T-cell (primary cell): Measurements from ENCODE around the gene CCDC85B. TPM values are rescaled to one million over a fixed set of nuclear protein-coding genes. Genes with fewer than 3 reads are reported as not detected.

Experiments used
- ATAC-seq, 4 experiments: fragments of 200-7000 bp in 3 of 4; fragments of 150-1000 bp in 1 of 4; cut with Tn5 transposase; replicated peaks in 1 of 4; 1 replicate in 3 of 4; 2 replicates in 1 of 4; pipeline ENCODE4 v1.10.0; 2021; ENCODE audit warnings: moderate library complexity in 3 of 4, mild to moderate bottlenecking in 2 of 4, moderate number of reproducible peaks in 1 of 4
- CTCF ChIA-PET, 2 donors: fragments of 300-600 bp; sonication (Branson Sonifier 250); formaldehyde crosslinking; loops; one replicate each; lab custom pipeline; 2022; ENCODE audit warnings: antibody characterized with exemption in 2 of 2; lab: Charles Lee
- POLR2A ChIA-PET, 2 donors: fragments of 300-600 bp; sonication (Branson Sonifier 250); formaldehyde crosslinking; loops; one replicate each; lab custom pipeline; 2022; ENCODE audit warnings: antibody characterized with exemption in 2 of 2; lab: Charles Lee
- DNase-seq, 35 experiments: peaks; one replicate each; pipeline versions ENCODE4 v3.0.0 to v3.0.0-alpha.2; 2013 to 2023
- H3K27ac ChIP-seq: one replicate; pipeline ENCODE4 v1.5.1; 2013; ENCODE audit warnings: low read length
- H3K27me3 ChIP-seq, 2 experiments: replicated peaks in 1 of 2; 1 replicate in 1 of 2; 2 replicates in 1 of 2; pipeline versions ENCODE4 v1.6.1 to v1.7.0; 2013; ENCODE audit warnings: low read length in 1 of 2, mixed read lengths in 1 of 2; ENCODE audit not compliant: control insufficient read depth in 2 of 2, insufficient read depth in 2 of 2; ENCODE audit errors: extremely low read depth in 1 of 2
- H3K36me3 ChIP-seq, 2 donors: 1 replicate in 1 of 2; 2 replicates in 1 of 2; pipeline versions ENCODE4 v1.6.1 to v1.7.0; 2013; ENCODE audit warnings: low read length in 1 of 2; ENCODE audit not compliant: control insufficient read depth in 2 of 2, insufficient read depth in 1 of 2; ENCODE audit errors: extremely low read depth in 1 of 2
- H3K4me1 ChIP-seq, 2 experiments: 1 replicate in 1 of 2; 2 replicates in 1 of 2; pipeline versions ENCODE4 v1.6.1 to v1.7.0; 2013; ENCODE audit warnings: low read length in 2 of 2, mixed read lengths in 1 of 2; ENCODE audit not compliant: insufficient read depth in 2 of 2, control insufficient read depth in 1 of 2; ENCODE audit errors: extremely low read depth in 1 of 2
- H3K4me3 ChIP-seq, 2 donors: 1 replicate in 1 of 2; 2 replicates in 1 of 2; pipeline versions ENCODE4 v1.5.1 to v1.7.0; 2013; ENCODE audit warnings: mild to moderate bottlenecking in 2 of 2, low read length in 1 of 2, moderate library complexity in 1 of 2; ENCODE audit not compliant: control insufficient read depth in 1 of 2; ENCODE audit errors: extremely low read depth in 1 of 2
- H3K9me3 ChIP-seq: 2 replicates; pipeline ENCODE4 v1.7.0; 2013
- H3K27ac Mint-ChIP-seq, 2 donors: one replicate each; pipeline ENCODE4 v1.8.0; 2020 to 2021; ENCODE audit warnings: mild to moderate bottlenecking in 2 of 2, mixed read lengths in 2 of 2
- H3K27me3 Mint-ChIP-seq, 2 donors: one replicate each; pipeline ENCODE4 v1.8.0; 2021 to 2022; ENCODE audit warnings: mixed read lengths in 2 of 2
- H3K36me3 Mint-ChIP-seq: one replicate; pipeline ENCODE4 v1.8.0; 2021; ENCODE audit warnings: mixed read lengths
- H3K4me1 Mint-ChIP-seq, 3 donors: one replicate each; pipeline ENCODE4 v1.8.0; 2020 to 2022; ENCODE audit warnings: mixed read lengths in 3 of 3, mild to moderate bottlenecking in 1 of 3
- H3K4me3 Mint-ChIP-seq, 3 donors: one replicate each; pipeline ENCODE4 v1.8.0; 2020 to 2022; ENCODE audit warnings: mild to moderate bottlenecking in 3 of 3, mixed read lengths in 3 of 3, moderate library complexity in 3 of 3
- H3K9me3 Mint-ChIP-seq, 3 donors: one replicate each; pipeline ENCODE4 v1.8.0; 2020 to 2022; ENCODE audit warnings: mixed read lengths in 3 of 3
- WGBS: methylation state at CpG from one replicate; pipeline ENCODE4 v1.1.5; 2013; ENCODE audit warnings: missing lambda C conversion rate; ENCODE audit not compliant: insufficient coverage; 5-methylcytosine and 5-hydroxymethylcytosine counted together
- total RNA-seq, 35 experiments: library from RNA in 6 of 35; stranded (reverse) in 6 of 35; fragments of 120-200 nt in 1 of 35; gene quantifications; one replicate each; pipeline versions ENCODE4 v1.2.1 to v1.2.4 and lab custom pipeline; 2013 to 2026

CCDC85B gene
- total RNA-seq, 5 donors from 2014 or later (not counting 1 experiment from before 2014, with no cell fraction given), result 20.3 to 39.0 (median 37.4) TPM

DNA sequence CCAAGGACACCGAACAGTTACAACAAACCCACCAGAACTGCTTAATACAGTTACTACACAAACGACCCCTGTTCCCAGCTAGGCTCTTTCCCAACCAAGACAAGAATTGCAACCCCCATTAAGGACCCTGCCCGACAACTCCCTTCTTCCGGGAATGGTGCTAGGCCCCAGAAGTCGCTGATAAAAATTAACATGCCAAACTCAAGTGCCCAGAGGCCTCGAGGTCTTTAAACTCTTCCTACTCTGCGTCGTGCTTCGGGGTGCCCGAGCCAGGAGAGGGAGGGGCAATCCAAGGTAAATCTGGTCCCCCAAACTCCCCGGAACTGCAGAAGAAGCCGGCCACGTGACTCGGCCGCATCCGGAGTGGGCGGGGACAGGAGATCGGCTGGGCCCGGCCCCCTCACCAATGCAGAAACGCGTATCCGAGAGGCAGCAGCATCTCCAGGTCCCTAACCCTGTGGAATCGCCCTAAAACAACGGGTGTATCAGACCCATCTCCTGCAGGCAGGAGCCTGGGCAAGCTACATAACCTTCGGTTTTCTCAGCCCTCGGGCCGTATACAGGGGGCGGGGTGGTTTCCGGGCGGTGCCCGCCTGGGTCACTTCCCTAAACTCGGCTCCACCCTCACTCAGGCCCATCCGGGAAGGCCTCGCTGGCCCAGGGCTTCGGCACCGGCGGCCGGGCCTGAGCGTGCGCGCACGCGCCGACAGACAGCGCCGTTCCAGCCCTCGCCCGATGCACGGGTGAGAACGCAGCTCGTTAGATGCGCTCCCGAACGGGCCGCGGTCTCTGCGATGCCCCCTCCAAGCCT, 33.6 kb upstream of the CCDC85B start:
- peak overlapping the region; percentile 90 to 93 for H3K4me3 ChIP-seq
- H3K27me3 ChIP-seq, result no peaks in the 10 kb centered on the region
- no peaks in the 10 kb centered on the region for H3K9me3 ChIP-seq
- H3K4me1 Mint-ChIP-seq, result peaks cover 59 to 65% (median 64%) of the 10 kb centered on the region in 3 donors
- no peaks in the 10 kb centered on the region for H3K27me3 Mint-ChIP-seq
- peak; percentile 67 to 88 (median 82) for DNase-seq
- POLR2A ChIA-PET, result no interaction called here
- peak overlapping the region; percentile 90 to 91 for H3K27ac Mint-ChIP-seq
- under 1% methylated on average over 57 of the region's 57 CpGs for WGBS
- H3K36me3 Mint-ChIP-seq, result peaks cover 42% of the 10 kb centered on the region
- ATAC-seq, result peak; percentile 9 to 26 (median 19)
- peak overlapping the region; percentile 84 to 97 (median 86) for H3K4me3 Mint-ChIP-seq
- peaks cover 22 to 74% of the 10 kb centered on the region in 2 experiments for H3K4me1 ChIP-seq
- H3K9me3 Mint-ChIP-seq, result no peaks in the 10 kb centered on the region
- H3K36me3 ChIP-seq, result peaks cover 14 to 51% of the 10 kb centered on the region in 2 donors
- H3K27ac ChIP-seq, result peak overlapping the region; percentile 40
- CTCF ChIA-PET, result no interaction called here

DNA sequence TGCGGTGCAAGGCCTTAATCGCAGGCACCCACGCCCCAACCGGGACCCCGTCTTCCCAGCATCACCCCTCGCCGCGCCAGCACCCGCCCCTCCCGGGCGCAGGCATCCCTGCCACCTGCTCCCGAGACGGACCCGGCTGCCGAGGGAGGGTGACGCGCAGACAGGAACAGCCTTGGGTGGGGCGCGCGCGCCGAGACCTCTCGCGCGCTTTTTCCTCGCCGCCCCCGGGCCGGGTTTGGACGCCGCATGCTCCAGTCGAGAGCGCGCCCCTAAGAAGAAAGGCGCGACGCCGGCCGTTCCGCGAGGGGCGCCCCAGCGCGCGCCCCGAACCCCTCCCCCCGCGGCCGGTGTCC, 33.0 kb upstream of the CCDC85B start:
- Mint-ChIP-seq H3K4me1 (peaks cover 59 to 64% (median 62%) of the 10 kb centered on the region in 3 donors), H3K36me3 (peaks cover 38% of the 10 kb centered on the region)
- peaks cover 22 to 80% of the 10 kb centered on the region in 2 experiments for H3K4me1 ChIP-seq

DNA sequence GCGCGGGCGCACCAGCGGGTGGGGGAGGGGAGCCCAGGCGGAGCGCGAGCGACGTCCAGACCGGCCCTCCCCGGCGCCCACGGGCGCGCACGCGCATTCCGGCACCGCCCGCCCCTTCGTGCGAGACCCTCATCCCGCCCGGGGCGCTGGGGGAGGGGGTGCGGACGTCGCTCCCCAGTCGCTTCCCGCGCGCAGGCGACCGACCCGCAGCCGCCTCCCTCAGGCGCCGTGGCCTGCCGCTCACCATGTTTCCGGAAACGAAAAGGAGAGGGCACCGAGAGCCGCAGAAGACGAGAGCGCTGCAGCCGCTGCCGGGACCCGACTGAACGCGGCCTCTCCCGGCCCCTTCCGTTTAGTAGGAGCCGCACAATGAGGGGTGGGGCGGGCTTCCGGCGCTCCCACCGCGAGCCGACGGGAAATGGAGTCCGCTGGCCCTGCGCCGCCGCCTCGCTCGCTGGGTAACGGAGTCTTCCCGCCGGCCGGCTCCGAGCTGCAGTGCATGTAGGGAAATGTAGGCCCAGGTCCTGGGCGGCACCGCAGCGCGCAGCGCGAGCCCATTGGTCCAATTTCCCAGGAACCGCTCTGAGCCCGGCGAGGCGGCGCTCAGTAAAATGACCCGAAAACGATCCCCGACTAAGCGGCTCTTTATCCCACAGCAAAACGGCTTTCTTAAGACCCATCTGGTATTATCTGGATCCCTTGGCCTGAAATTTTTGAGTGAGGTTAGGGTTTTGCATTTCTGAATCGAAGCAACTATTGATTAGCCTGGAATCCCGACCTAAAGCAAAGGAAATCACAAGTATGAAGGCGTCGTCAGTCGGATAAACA, 32.4 kb upstream of the CCDC85B start, which contains the start of gene CFL1:
Gene CFL1 (minus strand): TSS at position 328 of the 828 bp plus-strand sequence. CDS start 81 bp downstream, at position 247.
- ChIA-PET CTCF (interaction anchor here in 1 of 2 donors (0.6 to 3.6 kb wide), 4 partner anchors 26 to 249 kb away, joined by 3 to 167 read pairs (median 8); partner anchors contain the start of genes CCDC85B, FIBP and PCNX3), POLR2A (interaction anchor here (0.6 to 2.6 kb wide), 6 partner anchors 29 to 492 kb away, joined by 3 to 20 read pairs (median 6); partner anchors contain the start of gene CCDC85B (in 1 of the 2))
- peaks cover 44% of the 10 kb centered on the region for H3K36me3 Mint-ChIP-seq
- Histone ChIP-seq H3K4me3 (peak within 1 kb of the TSS; percentile 90 to 93), H3K9me3 (no peaks in the 10 kb centered on the region), H3K27ac (peak within 1 kb of the TSS; percentile 83), H3K27me3 (no peaks in the 10 kb centered on the region), H3K4me1 (peaks cover 22 to 85% of the 10 kb centered on the region in 2 experiments), H3K36me3 (peaks cover 11 to 50% of the 10 kb centered on the region in 2 donors)
- H3K27ac Mint-ChIP-seq, result peak within 1 kb of the TSS; percentile 95 to 97
- H3K4me3 Mint-ChIP-seq, result peak within 1 kb of the TSS; percentile 92 to 97 (median 97)
- peaks cover 59 to 67% (median 67%) of the 10 kb centered on the region in 3 donors for H3K4me1 Mint-ChIP-seq
- H3K9me3 Mint-ChIP-seq, result no peaks in the 10 kb centered on the region
- no peaks in the 10 kb centered on the region for H3K27me3 Mint-ChIP-seq
- DNase-seq (peak; percentile 91 to 98 (median 96)), ATAC-seq (peak; percentile 64 to 69 (median 67))
- WGBS, result under 1% methylated on average over 80 of the region's 92 CpGs

More for the DNA sequence above, 33.0 kb upstream of the CCDC85B start:
- CTCF ChIA-PET, result no interaction called here
- WGBS, result under 1% methylated on average over 45 of the region's 49 CpGs
- ATAC-seq (peak; percentile 4 to 17 (median 10)), DNase-seq (peak; percentile 32 to 76 (median 60))
- no peak overlapping the region for H3K27ac Mint-ChIP-seq
- H3K27me3 Mint-ChIP-seq, result no peaks in the 10 kb centered on the region
- H3K9me3 Mint-ChIP-seq, result no peaks in the 10 kb centered on the region
- peak overlapping the region; percentile 25 for H3K27ac ChIP-seq
- H3K27me3 ChIP-seq, result no peaks in the 10 kb centered on the region
- peak overlapping the region; percentile 90 to 93 for H3K4me3 ChIP-seq
- H3K4me3 Mint-ChIP-seq, result peak overlapping the region; percentile 84 to 97 (median 86)
- POLR2A ChIA-PET, result no interaction called here
- peaks cover 11 to 50% of the 10 kb centered on the region in 2 donors for H3K36me3 ChIP-seq
- no peaks in the 10 kb centered on the region for H3K9me3 ChIP-seq

DNA sequence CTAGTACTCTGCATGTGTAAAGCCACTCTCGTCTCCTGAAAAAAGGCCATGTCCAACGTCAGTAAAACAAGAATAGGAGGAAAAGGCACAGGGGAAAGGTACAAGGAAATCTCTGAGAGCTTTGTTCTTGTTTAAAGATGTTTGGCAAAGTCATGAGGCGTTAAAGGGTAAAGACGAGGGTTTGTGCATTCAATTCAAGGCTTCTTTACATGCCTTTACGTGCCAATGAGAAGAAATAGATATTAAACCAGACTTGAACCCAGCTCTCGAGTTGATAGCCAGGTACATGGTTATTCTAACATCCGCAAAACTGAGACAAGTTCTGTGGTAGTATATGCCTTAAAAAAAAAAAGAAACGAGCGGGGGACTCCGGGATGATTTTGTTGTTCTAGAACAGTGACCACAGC, 31.8 kb upstream of the CCDC85B start:
- Mint-ChIP-seq H3K4me3 (peak overlapping the region; percentile 92 to 97 (median 97)), H3K4me1 (peaks cover 55 to 64% (median 62%) of the 10 kb centered on the region in 3 donors), H3K27me3 (no peaks in the 10 kb centered on the region), H3K36me3 (peaks cover 37% of the 10 kb centered on the region), H3K27ac (peak overlapping the region; percentile 95 to 97), H3K9me3 (no peaks in the 10 kb centered on the region)
- WGBS, result 2% methylated on average over 3 of the region's 10 CpGs
- H3K4me1 ChIP-seq, result peaks cover 22 to 83% of the 10 kb centered on the region in 2 experiments
- CTCF ChIA-PET, result interaction anchor here in 1 of 2 donors (0.6 to 3.6 kb wide), 5 partner anchors 11 to 248 kb away, joined by 3 to 167 read pairs (median 4); partner anchors contain the start of genes CCDC85B, FIBP and PCNX3
- DNase-seq (no peak), ATAC-seq (no peak)
- POLR2A ChIA-PET, result interaction anchor here (0.6 to 2.6 kb wide), 8 partner anchors 11 to 493 kb away, joined by 3 to 20 read pairs (median 6); partner anchors contain the start of genes CCDC85B (in 1 of the 2) and PCNX3 (in 1 of the 2)
- H3K9me3 ChIP-seq, result no peaks in the 10 kb centered on the region
- peak overlapping the region; percentile 83 for H3K27ac ChIP-seq
- peaks cover 14 to 50% of the 10 kb centered on the region in 2 donors for H3K36me3 ChIP-seq
- H3K4me3 ChIP-seq, result peak overlapping the region; percentile 90 to 93
- no peaks in the 10 kb centered on the region for H3K27me3 ChIP-seq

DNA sequence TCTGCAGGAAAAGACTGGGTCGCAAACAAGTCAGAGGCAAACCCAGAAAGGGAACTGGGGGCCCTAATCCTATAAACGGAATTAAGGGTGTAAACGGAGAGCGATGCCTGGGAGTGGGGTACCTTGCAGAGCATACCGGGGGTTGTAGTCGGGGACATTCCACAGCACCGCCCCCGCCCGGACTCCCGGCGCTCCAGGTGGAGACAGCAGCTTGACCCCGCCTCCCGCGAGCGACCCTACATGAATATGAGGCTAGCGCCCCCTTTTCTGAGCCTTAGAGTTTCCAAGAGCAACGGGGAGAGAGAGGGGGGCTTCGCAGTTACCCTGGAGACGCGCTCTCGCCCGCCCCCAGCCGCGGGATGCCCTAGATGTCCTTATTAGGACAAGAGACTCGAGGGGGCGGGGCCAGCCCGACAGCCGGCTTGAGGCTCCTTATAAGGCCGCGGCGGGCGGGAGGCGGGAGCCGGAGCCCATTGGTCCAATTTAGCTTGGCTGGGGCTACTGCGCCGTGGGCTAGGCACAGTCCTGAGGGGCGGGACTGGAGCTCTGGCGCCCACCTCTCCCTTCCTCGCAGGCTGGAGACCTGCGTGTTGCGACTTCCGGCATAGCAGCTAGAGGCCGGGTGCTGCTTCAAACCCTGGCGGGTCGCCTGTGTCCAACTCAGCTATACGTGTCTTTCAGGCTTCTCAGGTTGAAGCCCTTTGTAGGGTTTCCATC, 31.2 kb upstream of the CCDC85B start:
- Histone ChIP-seq H3K36me3 (peaks cover 19 to 50% of the 10 kb centered on the region in 2 donors), H3K4me3 (peak overlapping the region; percentile 90 to 93), H3K4me1 (peaks cover 22 to 78% of the 10 kb centered on the region in 2 experiments), H3K27ac (peak overlapping the region; percentile 83), H3K27me3 (no peaks in the 10 kb centered on the region), H3K9me3 (no peaks in the 10 kb centered on the region)
- Mint-ChIP-seq H3K27me3 (no peaks in the 10 kb centered on the region), H3K27ac (peak overlapping the region; percentile 95 to 97), H3K4me3 (peak overlapping the region; percentile 92 to 97 (median 97)), H3K9me3 (no peaks in the 10 kb centered on the region), H3K36me3 (peaks cover 35% of the 10 kb centered on the region), H3K4me1 (peaks cover 49 to 58% (median 56%) of the 10 kb centered on the region in 3 donors)
- CTCF ChIA-PET, result interaction anchor here (0.5 to 3.6 kb wide), 27 partner anchors 9 to 526 kb away, joined by 3 to 167 read pairs (median 5); partner anchors contain the start of genes AP5B1 (in 1 of the 2), BANF1 (in 1 of the 2), C11orf68 (in 1 of the 2) and CCDC85B (in 1 of the 2)
- DNase-seq (peak; percentile 89 to 98 (median 95)), ATAC-seq (peak; percentile 59 to 64 (median 62))
- WGBS, result under 1% methylated on average over 45 of the region's 46 CpGs
- POLR2A ChIA-PET, result interaction anchor here (0.6 to 2.6 kb wide), 5 partner anchors 10 to 359 kb away, joined by 3 to 20 read pairs (median 6); partner anchors contain the start of genes CCDC85B (in 1 of the 2) and PCNX3 (in 1 of the 2)
